HUES48 (cell line): Measurements from ENCODE around the gene ZDHHC19.
"Not testable (repeated sequence)": the region's sequence is repeated elsewhere in the genome, so short reads cannot be mapped to it uniquely, and the experiment has no call there.

Source experiments
- H3K27ac ChIP-seq: one replicate; pipeline ENCODE4 v1.7.0; 2013; ENCODE audit warnings: low read depth, low read length, inconsistent platforms
- H3K27me3 ChIP-seq: 2 replicates; pipeline ENCODE4 v1.6.1; 2013; ENCODE audit warnings: mild to moderate bottlenecking, low read length; ENCODE audit not compliant: control insufficient read depth, insufficient read depth
- H3K36me3 ChIP-seq: 2 replicates; pipeline ENCODE4 v1.6.1; 2013; ENCODE audit warnings: low read length; ENCODE audit not compliant: control insufficient read depth, insufficient read depth
- H3K4me1 ChIP-seq: 2 replicates; pipeline ENCODE4 v1.6.1; 2013; ENCODE audit warnings: mild to moderate bottlenecking, low read length; ENCODE audit not compliant: control insufficient read depth, insufficient read depth
- H3K4me3 ChIP-seq: 2 replicates; pipeline ENCODE4 v1.5.1; 2013; ENCODE audit warnings: mild to moderate bottlenecking, low read depth, low read length
- H3K9ac ChIP-seq: 2 replicates; pipeline ENCODE4 v1.6.1; 2013; ENCODE audit warnings: mild to moderate bottlenecking, low read depth, low read length, moderate library complexity
- H3K9me3 ChIP-seq: 2 replicates; pipeline ENCODE4 v1.6.1; 2013; ENCODE audit warnings: low read length; ENCODE audit not compliant: control insufficient read depth, insufficient read depth

The ZDHHC19 gene, protein sequence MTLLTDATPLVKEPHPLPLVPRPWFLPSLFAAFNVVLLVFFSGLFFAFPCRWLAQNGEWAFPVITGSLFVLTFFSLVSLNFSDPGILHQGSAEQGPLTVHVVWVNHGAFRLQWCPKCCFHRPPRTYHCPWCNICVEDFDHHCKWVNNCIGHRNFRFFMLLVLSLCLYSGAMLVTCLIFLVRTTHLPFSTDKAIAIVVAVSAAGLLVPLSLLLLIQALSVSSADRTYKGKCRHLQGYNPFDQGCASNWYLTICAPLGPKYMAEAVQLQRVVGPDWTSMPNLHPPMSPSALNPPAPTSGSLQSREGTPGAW

GRCh38 chr3:196210673-196211556 is at the start of gene ZDHHC19:
Gene ZDHHC19, minus strand, starts transcription at chr3:196211400. Its CDS starts 85 bp downstream, at chr3:196211315.
- H3K27ac ChIP-seq, result no peak within 1 kb of the TSS
- no peaks in the 10 kb centered on the region for H3K9me3 ChIP-seq
- H3K4me3 ChIP-seq, result no peak within 1 kb of the TSS
- H3K9ac ChIP-seq, result no peak within 1 kb of the TSS
- H3K4me1 ChIP-seq, result 0 out of 2 replicates have a peak, but pooled peaks cover 1% of the 10 kb centered on the region
- peaks cover 15% of the 10 kb centered on the region for H3K27me3 ChIP-seq
- H3K36me3 ChIP-seq, result no peaks in the 10 kb centered on the region

- Histone ChIP-seq H3K9ac (no peak overlapping the region), H3K9me3 (no peaks in the 10 kb centered on the region), H3K4me3 (no peak overlapping the region), H3K36me3 (peaks cover 14% of the 10 kb centered on the region), H3K27ac (no peak overlapping the region), H3K27me3 (no peaks in the 10 kb centered on the region), H3K4me1 (peaks cover 14% of the 10 kb centered on the region)
These were observed 49.6 kb upstream of the ZDHHC19 start for GRCh38 chr3:196260784-196261183.

DNA sequence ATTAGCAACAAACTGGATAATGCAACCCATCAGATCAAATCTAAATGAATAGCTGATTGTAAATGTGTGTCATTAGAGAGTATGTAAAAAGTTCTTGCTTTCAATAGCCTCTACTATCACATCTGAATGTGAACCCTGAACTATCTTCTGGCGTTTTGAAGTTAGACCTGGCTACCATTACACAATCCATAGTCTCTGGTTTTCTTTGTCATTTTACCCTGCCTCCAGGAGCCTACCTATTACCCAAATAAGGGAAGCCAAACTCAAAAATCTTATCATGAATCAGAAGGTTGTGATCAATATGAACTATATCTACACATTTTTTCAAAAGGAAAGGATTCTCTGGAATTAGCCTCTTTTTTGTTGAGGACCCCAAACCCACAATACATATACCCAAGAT is 44.6 kb upstream of the ZDHHC19 start:
- Histone ChIP-seq H3K27ac (no peak overlapping the region), H3K27me3 (no peaks in the 10 kb centered on the region), H3K36me3 (peaks cover 19% of the 10 kb centered on the region)

DNA sequence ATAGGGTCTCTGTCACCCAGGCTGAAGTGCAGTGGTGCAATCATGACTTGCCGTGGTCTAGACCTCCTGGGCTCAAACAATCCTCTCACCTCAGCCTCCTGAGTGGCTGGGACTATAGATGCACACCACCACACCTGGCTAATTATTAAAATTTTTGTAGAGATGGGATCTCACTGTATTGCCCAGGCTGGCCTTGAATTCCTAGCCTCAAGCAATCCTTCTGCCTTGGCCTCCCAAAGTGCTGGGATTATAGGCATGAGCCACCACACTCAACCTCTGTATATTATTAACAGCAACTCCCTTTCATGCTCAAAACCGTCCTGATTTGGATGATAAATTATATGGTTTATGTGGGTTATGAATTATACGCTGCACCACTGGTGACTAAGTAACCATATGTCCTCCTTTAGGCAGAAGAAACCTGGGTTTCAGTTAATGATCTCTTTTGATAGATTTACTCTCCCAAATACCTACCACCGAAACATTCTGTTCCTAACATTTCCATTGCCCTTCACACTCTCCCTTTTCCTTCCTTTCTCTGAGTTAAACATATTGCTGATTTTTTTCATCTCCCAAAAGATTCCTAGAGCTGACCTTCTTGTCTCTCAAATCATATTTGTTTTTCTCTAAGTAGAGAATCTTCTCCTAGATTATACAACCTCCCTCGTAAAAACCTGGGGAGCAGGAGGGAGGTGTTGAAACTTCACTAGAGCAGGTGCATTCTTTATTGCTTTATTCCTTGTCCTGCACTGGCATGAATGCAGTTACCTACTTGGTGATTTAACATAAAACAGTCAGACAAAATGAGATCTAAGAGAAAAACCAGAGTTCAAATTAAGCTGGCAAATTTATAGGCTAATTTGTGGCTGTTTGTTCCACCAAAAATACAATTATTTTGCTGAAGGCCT is 43.4 kb upstream of the ZDHHC19 start:
- no peaks in the 10 kb centered on the region for H3K4me1 ChIP-seq
- peaks cover 18% of the 10 kb centered on the region for H3K36me3 ChIP-seq
- no peak overlapping the region for H3K27ac ChIP-seq
- H3K4me3 ChIP-seq, result no peak overlapping the region
- no peaks in the 10 kb centered on the region for H3K27me3 ChIP-seq
- no peaks in the 10 kb centered on the region for H3K9me3 ChIP-seq
- H3K9ac ChIP-seq, result no peak overlapping the region

More for the DNA sequence above, 44.6 kb upstream of the ZDHHC19 start:
- no peak overlapping the region for H3K4me3 ChIP-seq
- H3K9ac ChIP-seq, result no peak overlapping the region
- no peaks in the 10 kb centered on the region for H3K9me3 ChIP-seq
- H3K4me1 ChIP-seq, result no peaks in the 10 kb centered on the region

DNA sequence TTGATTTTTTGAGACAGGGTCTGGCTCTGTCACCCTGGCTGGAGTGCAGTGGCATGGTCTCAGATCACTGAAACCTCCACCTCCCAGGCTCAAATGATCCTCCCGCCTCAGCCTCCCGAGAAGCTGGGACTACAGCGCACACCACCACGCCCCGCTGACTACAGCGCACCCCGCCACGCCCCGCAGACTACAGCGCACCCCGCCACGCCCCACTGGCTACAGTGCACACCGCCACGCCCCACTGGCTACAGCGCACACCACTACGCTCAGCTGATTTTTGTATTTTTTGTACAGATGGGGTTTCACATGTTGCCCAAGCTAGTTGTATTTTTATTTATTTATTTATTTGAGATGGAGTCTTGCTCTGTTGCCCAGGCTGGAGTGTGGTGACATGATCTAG is 40.7 kb upstream of the ZDHHC19 start:
- no peak overlapping the region for H3K9ac ChIP-seq
- peaks cover 28% of the 10 kb centered on the region for H3K36me3 ChIP-seq
- H3K4me1 ChIP-seq, result no peaks in the 10 kb centered on the region
- H3K27ac ChIP-seq, result no peak overlapping the region
- H3K9me3 ChIP-seq, result no peaks in the 10 kb centered on the region
- no peak overlapping the region for H3K4me3 ChIP-seq
- no peaks in the 10 kb centered on the region for H3K27me3 ChIP-seq

GRCh38 chr3:196246612-196247308 is 35.6 kb upstream of the ZDHHC19 start:
- no peak overlapping the region for H3K9ac ChIP-seq
- H3K4me1 ChIP-seq, result no peaks in the 10 kb centered on the region
- H3K9me3 ChIP-seq, result no peaks in the 10 kb centered on the region
- H3K27ac ChIP-seq, result no peak overlapping the region
- no peak overlapping the region for H3K4me3 ChIP-seq
- H3K36me3 ChIP-seq, result peaks cover 27% of the 10 kb centered on the region
- H3K27me3 ChIP-seq, result no peaks in the 10 kb centered on the region

DNA sequence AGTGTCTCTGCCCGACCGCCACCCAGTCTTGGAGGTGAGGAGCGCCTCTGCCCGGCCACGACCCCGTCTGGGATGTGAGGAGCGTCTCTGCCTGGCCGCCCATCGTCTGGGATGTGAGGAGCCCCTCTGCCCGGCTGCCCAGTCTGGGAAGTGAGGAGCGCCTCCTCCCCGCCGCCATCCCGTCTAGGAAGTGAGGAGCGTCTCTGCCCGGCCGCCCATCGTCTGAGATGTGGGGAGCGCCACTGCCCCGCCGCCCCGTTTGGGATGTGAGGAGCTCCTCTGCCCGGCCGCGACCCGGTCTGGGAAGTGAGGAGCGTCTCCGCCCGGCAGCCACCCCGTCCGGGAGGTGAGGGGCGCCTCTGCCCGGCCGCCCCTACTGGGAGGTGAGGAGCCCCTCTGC is 33.0 kb upstream of the ZDHHC19 start:
- H3K4me1 ChIP-seq, H3K27ac ChIP-seq, H3K4me3 ChIP-seq, H3K9ac ChIP-seq, H3K27me3 ChIP-seq, H3K9me3 ChIP-seq: not testable (repeated sequence)
- H3K36me3 ChIP-seq, result peaks cover 43% of the 10 kb centered on the region

- Histone ChIP-seq H3K9ac (no peak overlapping the region), H3K4me1 (no peaks in the 10 kb centered on the region), H3K9me3 (no peaks in the 10 kb centered on the region), H3K4me3 (no peak overlapping the region), H3K27me3 (no peaks in the 10 kb centered on the region), H3K36me3 (peaks cover 49% of the 10 kb centered on the region), H3K27ac (no peak overlapping the region)
These were observed 30.5 kb upstream of the ZDHHC19 start for GRCh38 chr3:196241704-196242103.

- Histone ChIP-seq H3K27me3 (no peaks in the 10 kb centered on the region), H3K9me3 (no peaks in the 10 kb centered on the region), H3K36me3 (peaks cover 46% of the 10 kb centered on the region), H3K9ac (no peak overlapping the region), H3K27ac (no peak overlapping the region), H3K4me3 (no peak overlapping the region), H3K4me1 (no peaks in the 10 kb centered on the region)
These were observed 29.2 kb upstream of the ZDHHC19 start for GRCh38 chr3:196240424-196240823.
